ENCODE measurements around the gene ASAP2.

DNA sequence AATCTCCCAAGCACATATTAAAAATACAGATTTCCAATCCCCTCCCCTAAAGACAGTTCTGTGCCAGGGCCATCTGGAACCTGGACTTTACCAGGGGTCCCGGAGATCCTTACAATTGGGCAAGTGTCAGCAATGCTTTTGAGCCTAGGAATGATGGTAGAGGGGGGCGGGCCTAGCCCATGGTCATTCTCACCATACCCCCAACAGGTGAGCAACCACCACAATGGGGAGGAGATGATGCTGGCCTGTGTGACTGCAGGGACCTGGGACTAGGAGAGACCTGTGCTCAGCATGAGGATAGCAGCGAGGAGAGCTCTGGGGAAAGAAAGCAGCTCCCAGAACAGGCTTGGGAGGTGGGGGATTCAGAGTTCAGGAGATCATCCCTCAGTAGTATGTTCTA, 13.9 kb upstream of the ASAP2 start:
- no peak for TF ChIP-seq REST (IDR thresholded peaks at IDR 0.05; ENCODE audit: insufficient read depth in 1 of 2, low read depth in 2 of 2, low read length in 2 of 2)
- TF ChIP-seq POLR2AphosphoS5 (IDR thresholded peaks at IDR 0.05; ENCODE audit: low read depth, low read length) = no peak
- TF ChIP-seq TAF1 (IDR thresholded peaks at IDR 0.05; ENCODE audit: borderline replicate concordance, insufficient read depth, low read length) = no peak

Measured in PFSK-1 (cell line).